ENCODE measurements around the gene A2ML1.

DNA sequence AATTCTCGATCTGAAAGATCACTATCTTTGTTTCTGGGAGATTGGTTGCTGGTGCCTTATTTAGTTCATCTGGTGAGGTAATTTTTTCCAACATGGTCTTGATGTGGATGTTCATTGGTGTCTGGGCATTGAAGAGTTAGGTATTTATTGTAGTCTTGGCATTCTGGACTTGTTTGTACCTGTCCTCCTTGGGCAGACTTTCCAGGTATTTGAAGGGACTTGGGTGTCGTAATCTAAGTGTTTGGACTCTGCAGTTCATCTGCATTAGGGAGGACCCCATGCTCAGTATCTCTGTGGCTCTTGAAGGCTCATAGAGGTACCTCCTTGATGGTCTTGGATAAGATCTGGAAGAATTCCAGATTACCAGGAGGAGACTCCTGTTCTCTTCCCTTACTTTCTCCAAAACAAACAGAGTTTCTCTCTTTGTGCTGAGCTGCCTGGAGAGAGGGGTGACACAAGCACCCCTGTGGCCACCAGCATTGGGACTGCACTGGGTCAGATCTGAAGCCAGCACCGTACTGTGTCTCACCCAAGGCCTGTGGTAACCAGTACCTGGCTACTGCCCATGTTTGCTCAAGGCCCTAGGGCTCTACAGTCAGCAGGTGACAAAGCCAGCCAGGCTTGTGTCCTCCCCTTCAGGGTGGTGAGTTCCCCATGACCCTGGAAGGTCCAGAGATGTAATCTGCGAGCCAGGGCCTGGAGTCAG is 5.3 kb downstream of the A2ML1 start:
- TF ChIP-seq, protein P1, sequence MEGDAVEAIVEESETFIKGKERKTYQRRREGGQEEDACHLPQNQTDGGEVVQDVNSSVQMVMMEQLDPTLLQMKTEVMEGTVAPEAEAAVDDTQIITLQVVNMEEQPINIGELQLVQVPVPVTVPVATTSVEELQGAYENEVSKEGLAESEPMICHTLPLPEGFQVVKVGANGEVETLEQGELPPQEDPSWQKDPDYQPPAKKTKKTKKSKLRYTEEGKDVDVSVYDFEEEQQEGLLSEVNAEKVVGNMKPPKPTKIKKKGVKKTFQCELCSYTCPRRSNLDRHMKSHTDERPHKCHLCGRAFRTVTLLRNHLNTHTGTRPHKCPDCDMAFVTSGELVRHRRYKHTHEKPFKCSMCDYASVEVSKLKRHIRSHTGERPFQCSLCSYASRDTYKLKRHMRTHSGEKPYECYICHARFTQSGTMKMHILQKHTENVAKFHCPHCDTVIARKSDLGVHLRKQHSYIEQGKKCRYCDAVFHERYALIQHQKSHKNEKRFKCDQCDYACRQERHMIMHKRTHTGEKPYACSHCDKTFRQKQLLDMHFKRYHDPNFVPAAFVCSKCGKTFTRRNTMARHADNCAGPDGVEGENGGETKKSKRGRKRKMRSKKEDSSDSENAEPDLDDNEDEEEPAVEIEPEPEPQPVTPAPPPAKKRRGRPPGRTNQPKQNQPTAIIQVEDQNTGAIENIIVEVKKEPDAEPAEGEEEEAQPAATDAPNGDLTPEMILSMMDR (conservative IDR thresholded peaks at IDR 0.05; ENCODE audit: low read length), result no peak
- TF ChIP-seq EZH2phosphoT487 (IDR thresholded peaks at IDR 0.05; ENCODE audit: borderline replicate concordance), result no peak

Data from Loucy (cell line).